H1 (cell line): Measurements from ENCODE around the gene C2. TPM values are rescaled to one million over a fixed set of nuclear protein-coding genes. Genes with fewer than 3 reads are reported as not detected.

Experiments used
- CTCF ChIA-PET: fragments of 300-600 bp; sonication (Branson Sonifier 250); formaldehyde crosslinking; loops from one replicate; lab custom pipeline; 2021; ENCODE audit not compliant: partially characterized antibody; lab: Charles Lee
- POLR2A ChIA-PET: fragments of 300-600 bp; sonication (Branson Sonifier 250); formaldehyde crosslinking; loops from one replicate; lab custom pipeline; 2021; ENCODE audit warnings: inconsistent platforms; ENCODE audit not compliant: partially characterized antibody; lab: Charles Lee
- DNase-seq, 2 experiments: peaks; one replicate each; pipeline versions ENCODE4 v3.0.0 to v3.0.0-alpha.2; 2010 to 2022; ENCODE audit warnings: low spot score in 2 of 2, low read depth in 1 of 2, mixed read lengths in 1 of 2
- FAIRE-seq: peaks from 2 replicates; lab custom pipeline; 2011; peaks lifted over from hg19 to GRCh38; lab: Jason Lieb, UNC
- H2AFZ ChIP-seq: 2 replicates; pipeline ENCODE4 v1.8.1; 2012; ENCODE audit warnings: low read length, inconsistent platforms
- H2AK5ac ChIP-seq: 2 replicates; pipeline ENCODE4 v1.6.1; 2013; ENCODE audit warnings: low read depth, low read length
- H2BK120ac ChIP-seq: replicated peaks from 2 replicates; pipeline ENCODE3; 2013; ENCODE audit warnings: low read depth, low read length, inconsistent platforms
- H2BK12ac ChIP-seq: 2 replicates; pipeline ENCODE4 v1.6.1; 2013; ENCODE audit warnings: low read depth, low read length
- H2BK15ac ChIP-seq: 2 replicates; pipeline ENCODE4 v1.6.1; 2013; ENCODE audit warnings: low read length
- H2BK20ac ChIP-seq: 2 replicates; pipeline ENCODE4 v1.6.1; 2013; ENCODE audit warnings: low read length
- H2BK5ac ChIP-seq: 2 replicates; pipeline ENCODE4 v1.6.1; 2013; ENCODE audit warnings: low read depth, low read length
- H3K14ac ChIP-seq: 2 replicates; pipeline ENCODE4 v1.6.1; 2013; ENCODE audit warnings: inconsistent platforms; ENCODE audit not compliant: insufficient read length
- H3K18ac ChIP-seq: 2 replicates; pipeline ENCODE4 v1.6.1; 2013; ENCODE audit warnings: low read length; ENCODE audit errors: extremely low read depth
- H3K23ac ChIP-seq: 2 replicates; pipeline ENCODE4 v1.6.1; 2013; ENCODE audit warnings: inconsistent platforms; ENCODE audit not compliant: insufficient read length
- H3K23me2 ChIP-seq: 2 replicates; pipeline ENCODE4 v1.6.1; 2013; ENCODE audit warnings: low read depth, low read length
- H3K27ac ChIP-seq: 2 replicates; pipeline ENCODE4 v1.6.1; 2011; ENCODE audit warnings: low read depth, low read length, inconsistent platforms
- H3K27me3 ChIP-seq, 4 experiments: replicated peaks in 1 of 4; 1 replicate in 1 of 4; 2 replicates in 3 of 4; pipeline versions ENCODE4 v1.6.1 to v1.8.1; 2011 to 2013; ENCODE audit warnings: low read length in 3 of 4, mild to moderate bottlenecking in 3 of 4, inconsistent platforms in 2 of 4, mixed read lengths in 2 of 4, moderate library complexity in 1 of 4; ENCODE audit not compliant: control insufficient read depth in 3 of 4, insufficient read depth in 3 of 4; ENCODE audit errors: extremely low read depth in 1 of 4
- H3K36me3 ChIP-seq, 4 experiments: 2 replicates each; pipeline versions ENCODE4 v1.6.1 to v1.8.1; 2011 to 2013; ENCODE audit warnings: mild to moderate bottlenecking in 4 of 4, low read length in 3 of 4, moderate library complexity in 2 of 4, control low read depth in 1 of 4, inconsistent platforms in 1 of 4; ENCODE audit not compliant: insufficient read depth in 4 of 4, control insufficient read depth in 2 of 4
- H3K4ac ChIP-seq: replicated peaks from 2 replicates; pipeline ENCODE3; 2013; ENCODE audit warnings: low read length, low read depth, mixed read lengths, inconsistent platforms; ENCODE audit not compliant: insufficient read length
- H3K4me1 ChIP-seq, 4 experiments: replicated peaks in 1 of 4; 1 replicate in 1 of 4; 2 replicates in 3 of 4; pipeline versions ENCODE4 v1.6.1 to v1.8.1; 2011 to 2013; ENCODE audit warnings: low read length in 3 of 4, inconsistent platforms in 2 of 4, mixed read lengths in 1 of 4; ENCODE audit not compliant: insufficient read depth in 4 of 4, control insufficient read depth in 3 of 4
- H3K4me2 ChIP-seq, 2 experiments: 2 replicates each; pipeline versions ENCODE4 v1.6.1 to v1.8.1; 2011 to 2013; ENCODE audit warnings: low read depth in 2 of 2, low read length in 2 of 2, control low read depth in 1 of 2, inconsistent platforms in 1 of 2, mild to moderate bottlenecking in 1 of 2; ENCODE audit not compliant: insufficient read depth in 1 of 2
- H3K4me3 ChIP-seq, 4 experiments: fragments of 200-600, 300-600 bp in 1 of 4; sonication (generic), shearing (Covaris generic), sonication (Bioruptor Twin) in 1 of 4; 2 replicates each; pipeline versions ENCODE4 v1.5.1 to v1.8.1; 2011 to 2016; ENCODE audit warnings: low read length in 4 of 4, low read depth in 3 of 4, control low read depth in 2 of 4, inconsistent platforms in 2 of 4, mild to moderate bottlenecking in 2 of 4, mixed read lengths in 1 of 4, moderate library complexity in 1 of 4; ENCODE audit not compliant: insufficient read depth in 2 of 4; ENCODE audit errors: extremely low read depth in 1 of 4
- H3K56ac ChIP-seq: replicated peaks from 2 replicates; pipeline ENCODE3; 2013; ENCODE audit warnings: low read depth, mild to moderate bottlenecking, mixed read lengths, low read length, inconsistent platforms; ENCODE audit not compliant: insufficient read length
- H3K79me1 ChIP-seq: 2 replicates; pipeline ENCODE4 v1.6.1; 2013; ENCODE audit warnings: low read depth, low read length, control low read depth
- H3K79me2 ChIP-seq, 2 experiments: 2 replicates each; pipeline versions ENCODE4 v1.6.1 to v1.8.1; 2012 to 2013; ENCODE audit warnings: low read length in 2 of 2, mild to moderate bottlenecking in 2 of 2, inconsistent platforms in 1 of 2; ENCODE audit not compliant: insufficient read depth in 2 of 2, control insufficient read depth in 1 of 2
- H3K9ac ChIP-seq, 4 experiments: replicated peaks in 1 of 4; 1 replicate in 1 of 4; 2 replicates in 3 of 4; pipeline versions ENCODE4 v1.6.1 to v1.8.1; 2011 to 2013; ENCODE audit warnings: low read depth in 3 of 4, low read length in 3 of 4, control low read depth in 2 of 4, mild to moderate bottlenecking in 2 of 4, moderate library complexity in 2 of 4, inconsistent platforms in 1 of 4; ENCODE audit errors: extremely low read depth in 1 of 4
- H3K9me3 ChIP-seq, 2 experiments: 2 replicates each; pipeline versions ENCODE4 v1.6.1 to v1.8.1; 2012 to 2013; ENCODE audit warnings: mild to moderate bottlenecking in 2 of 2, moderate library complexity in 2 of 2, control low read depth in 1 of 2, inconsistent platforms in 1 of 2, low read depth in 1 of 2, low read length in 1 of 2, mixed read lengths in 1 of 2; ENCODE audit not compliant: insufficient read depth in 2 of 2
- H4K20me1 ChIP-seq, 2 experiments: replicated peaks in 1 of 2; 2 replicates each; pipeline versions ENCODE3 to v1.8.1; 2011 to 2013; ENCODE audit warnings: inconsistent platforms in 2 of 2, low read length in 2 of 2, mild to moderate bottlenecking in 1 of 2; ENCODE audit not compliant: insufficient read depth in 2 of 2, control insufficient read depth in 1 of 2
- H4K5ac ChIP-seq: 2 replicates; pipeline ENCODE4 v1.6.1; 2013; ENCODE audit warnings: low read length, low read depth, mixed read lengths, inconsistent platforms; ENCODE audit not compliant: insufficient read length
- H4K8ac ChIP-seq: 2 replicates; pipeline ENCODE4 v1.8.0; 2013; ENCODE audit warnings: mild to moderate bottlenecking, moderate library complexity, low read length, inconsistent platforms; ENCODE audit not compliant: insufficient read depth; ENCODE audit errors: extremely low read depth
- H4K91ac ChIP-seq: replicated peaks from 2 replicates; pipeline ENCODE3; 2013; ENCODE audit warnings: low read length, mixed read lengths, inconsistent platforms; ENCODE audit not compliant: insufficient read length
- CTBP2 ChIP-seq: IDR thresholded peaks from 2 replicates; pipeline ENCODE4 v1.7.0; 2011; ENCODE audit warnings: borderline replicate concordance, mild to moderate bottlenecking, moderate library complexity, mixed read lengths, low read length; ENCODE audit not compliant: insufficient read depth, insufficient read length
- GTF2F1 ChIP-seq: IDR thresholded peaks from 2 replicates; pipeline ENCODE4 v1.6.1; 2012; ENCODE audit warnings: low read depth, low read length, improper control_type of control experiment, borderline replicate concordance
- HDAC2 ChIP-seq, 2 experiments: fragments of 300-600 bp in 1 of 2; sonication (generic) in 1 of 2; IDR thresholded peaks; 2 replicates each; pipeline ENCODE4 v1.6.1; 2011 to 2012; ENCODE audit warnings: low read depth in 2 of 2, low read length in 2 of 2, mild to moderate bottlenecking in 2 of 2, moderate library complexity in 2 of 2, borderline replicate concordance in 1 of 2, inconsistent platforms in 1 of 2
- KDM5A ChIP-seq: fragments of 200-600 bp; IDR thresholded peaks from 2 replicates; pipeline ENCODE4 v1.7.1; 2012; ENCODE audit warnings: mild to moderate bottlenecking, low read length, inconsistent platforms, mixed read lengths
- RAD21 ChIP-seq, 2 experiments: IDR thresholded peaks in 1 of 2; conservative IDR thresholded peaks in 1 of 2; 2 replicates each; pipeline ENCODE4 v1.6.1; 2011; ENCODE audit warnings: low read depth in 2 of 2, low read length in 2 of 2, improper control_type of control experiment in 1 of 2, inconsistent platforms in 1 of 2, mild to moderate bottlenecking in 1 of 2, moderate library complexity in 1 of 2
- SRF ChIP-seq: IDR thresholded peaks from 2 replicates; pipeline ENCODE4 v1.6.1; 2011; ENCODE audit warnings: mild to moderate bottlenecking, low read depth, low read length, moderate library complexity
- TAF1 ChIP-seq: IDR thresholded peaks from 2 replicates; pipeline ENCODE4 v1.6.1; 2011; ENCODE audit warnings: mild to moderate bottlenecking, low read depth, low read length
- USF2 ChIP-seq: IDR thresholded peaks from 2 replicates; pipeline ENCODE4 v1.6.1; 2011; ENCODE audit warnings: low read length, improper control_type of control experiment
- WGBS, 2 experiments: shearing (Covaris generic) in 1 of 2; methylation state at CpG; one replicate each; pipeline versions ENCODE4 v1.1.6 to v1.1.7; 2013 to 2015; ENCODE audit warnings: low lambda C conversion rate in 2 of 2, mixed read lengths in 2 of 2, inconsistent platforms in 1 of 2, low coverage in 1 of 2, missing lambda C conversion rate in 1 of 2; ENCODE audit not compliant: insufficient replicate concordance in 2 of 2, insufficient coverage in 1 of 2, insufficient read length in 1 of 2; ENCODE audit errors: extremely low coverage in 1 of 2, missing lambda C conversion rate in 1 of 2; 5-methylcytosine and 5-hydroxymethylcytosine counted together
- polyA plus RNA-seq, 7 experiments: library from polyadenylated mRNA; depleted of rRNA in 3 of 7; stranded (reverse) in 5 of 7; unstranded in 2 of 7; fragments of >200 nt in 5 of 7; fragments of 200-250 nt in 2 of 7; gene quantifications; 1 replicate in 5 of 7; 2 replicates in 1 of 7; 4 replicates in 1 of 7; pipeline versions ENCODE4 v1.2.1 to v1.2.3, GENCODE V29; 2011 to 2013; ENCODE audit warnings: missing spikeins in 2 of 7, mixed read lengths in 2 of 7
- total RNA-seq: library from RNA; stranded (reverse); fragmentation: NEBNext Ultra II Directional; extraction: Animal tissue kit (Norgen Biotek cat#: 25700); gene quantifications from 2 replicates; pipeline ENCODE4 v1.2.1, GENCODE V29; 2021

Gene C2
- total and polyA plus RNA-seq, 2 of the 8 experiments (the other 6 are each of a cell fraction or from before 2014, with no cell fraction given), result 0.26 to 0.38 TPM

- no peak within 1 kb of the TSS for H2BK120ac ChIP-seq
- H3K4ac ChIP-seq, result peak within 1 kb of the TSS; percentile 11
- peak within 1 kb of the TSS; percentile 51 for H3K56ac ChIP-seq
- H3K27ac ChIP-seq, result peak within 1 kb of the TSS; percentile 90
- H3K79me2 ChIP-seq, result peaks cover 0 to 11% of the 10 kb centered on the region in 2 experiments; a peak in 1 of 4 replicates
- peaks cover 0 to 9% (median 5%) of the 10 kb centered on the region in 4 experiments; a peak in 5 of 7 replicates for H3K4me1 ChIP-seq
- peak within 1 kb of the TSS; percentile 68; the same call in 1 of the 2 replicates for H2AK5ac ChIP-seq
- H3K23me2 ChIP-seq, result peaks cover 13% of the 10 kb centered on the region
- H4K20me1 ChIP-seq, result peaks cover 0 to under 1% of the 10 kb centered on the region in 2 experiments
- FAIRE-seq (peak; percentile 32), DNase-seq (peak; percentile 80 to 98)
- no peak within 1 kb of the TSS for H3K23ac ChIP-seq
- peak within 1 kb of the TSS; percentile 24 for H3K18ac ChIP-seq
- peak within 1 kb of the TSS; percentile 99 for H4K8ac ChIP-seq
- no peak within 1 kb of the TSS for H2BK20ac ChIP-seq
- ChIA-PET CTCF (interaction anchor here (0.6 to 10.2 kb wide), 5 partner anchors 11 to 1194 kb away, joined by 3 to 84 read pairs (median 5); no protein-coding TSS in a partner anchor), POLR2A (interaction anchor here (0.7 to 15.3 kb wide), 20 partner anchors 8 to 1000 kb away, joined by 3 to 279 read pairs (median 4); partner anchors contain the start of genes CFB, EHMT2, FKBPL and NELFE)
- no peak within 1 kb of the TSS for H3K14ac ChIP-seq
- H3K9ac ChIP-seq, result peak within 1 kb of the TSS; percentile 54 to 84 (median 79)
- H2BK5ac ChIP-seq, result peak within 1 kb of the TSS; percentile 88
- H3K4me2 ChIP-seq, result peak within 1 kb of the TSS; percentile 91 to 100
- peak within 1 kb of the TSS; percentile 68 to 94 (median 84) for H3K4me3 ChIP-seq
- H4K91ac ChIP-seq, result no peak within 1 kb of the TSS
- H2BK15ac ChIP-seq, result no peak within 1 kb of the TSS
- peaks cover 4% of the 10 kb centered on the region; the same call in 1 of the 2 replicates for H3K79me1 ChIP-seq
- H4K5ac ChIP-seq, result peak within 1 kb of the TSS; percentile 98
- peaks cover 0 to 5% of the 10 kb centered on the region in 2 experiments; a peak in 1 of 4 replicates for H3K9me3 ChIP-seq
- H3K27me3 ChIP-seq, result no peaks in the 10 kb centered on the region; a peak in 1 of 7 replicates
- H3K36me3 ChIP-seq, result peaks cover 8 to 28% (median 20%) of the 10 kb centered on the region in 4 experiments; a peak in 7 of 8 replicates
- peak within 1 kb of the TSS; percentile 82 for H2BK12ac ChIP-seq
- 2% methylated on average over 50 of the region's 62 CpGs; no CpG with 5 or more reads in 1 of the 2 experiments for WGBS, 2 experiments
- H2AFZ ChIP-seq, result peak within 1 kb of the TSS; percentile 57; the same call in 1 of the 2 replicates
- TF ChIP-seq KDM5A (peak; percentile 79), HDAC2 (IDR thresholded peaks at IDR 0.05; ENCODE audit: borderline replicate concordance in 1 of 2, low read depth in 2 of 2, low read length in 2 of 2) (peak; percentile 60 to 85; a peak in 2 of 4 replicates), SRF (peak; percentile 54), TAF1 (peak; percentile 44; the same call in 1 of the 2 replicates), CTBP2 (peak; percentile 24), GTF2F1 (peak; percentile 41; the same call in 1 of the 2 replicates), USF2 (peak; percentile 52), RAD21 (IDR thresholded peaks at IDR 0.05 in 1 of 2, conservative IDR thresholded peaks at IDR 0.05 in 1 of 2; ENCODE audit: low read depth in 2 of 2, low read length in 2 of 2) (no peak)
Observed at GRCh38 chr6:31971993-31972708, 44.6 kb downstream of the C2 start, which contains the start of gene DXO. Gene DXO (minus strand): TSS chr6:31972138. CDS start chr6:31971675, 463 bp downstream.
